Subcutaneous adipose tissue (tissue), 4 donors: Measurements from ENCODE around the gene GLIS1. TPM values are rescaled to one million over a fixed set of nuclear protein-coding genes. Genes with fewer than 3 reads are reported as not detected.

Experiments
- total RNA-seq, 4 donors: library from RNA; depleted of rRNA; stranded (reverse); fragments of >200 nt; gene quantifications; one replicate each; pipeline ENCODE4 v1.1.0, GENCODE V29; 2016
- TF ChIP-seq, protein P1 (sequence below): fragments of 450-650 bp; IDR thresholded peaks from one replicate; pipeline ENCODE4 v1.5.1; 2016; ENCODE audit warnings: low read depth, mild to moderate bottlenecking, control low read depth, antibody characterized with exemption, moderate library complexity

GLIS1 gene
- total RNA-seq, 4 donors from 2014 or later = 0.17 to 3.6 TPM; not detected in 2

DNA sequence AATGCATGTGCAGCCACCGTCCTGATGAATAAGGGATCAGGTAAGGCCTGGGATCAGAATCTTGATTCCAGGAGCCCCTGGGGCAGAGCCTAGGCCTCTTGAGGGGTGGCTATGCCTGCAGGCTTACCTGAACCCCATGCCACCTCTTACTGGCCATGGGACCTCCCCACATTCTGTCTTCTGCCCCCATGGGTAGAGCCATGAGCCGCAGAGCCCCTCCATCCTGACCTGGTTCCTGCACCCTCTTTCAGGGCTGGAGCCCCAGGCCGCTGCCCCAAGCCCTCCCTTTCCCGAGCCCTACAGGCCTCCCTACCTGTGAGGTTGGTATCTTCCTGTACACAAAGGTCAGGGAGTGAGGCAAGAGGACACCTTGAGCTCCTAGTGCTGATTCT, 159.0 kb downstream of the GLIS1 start:
- TF ChIP-seq, protein P1, sequence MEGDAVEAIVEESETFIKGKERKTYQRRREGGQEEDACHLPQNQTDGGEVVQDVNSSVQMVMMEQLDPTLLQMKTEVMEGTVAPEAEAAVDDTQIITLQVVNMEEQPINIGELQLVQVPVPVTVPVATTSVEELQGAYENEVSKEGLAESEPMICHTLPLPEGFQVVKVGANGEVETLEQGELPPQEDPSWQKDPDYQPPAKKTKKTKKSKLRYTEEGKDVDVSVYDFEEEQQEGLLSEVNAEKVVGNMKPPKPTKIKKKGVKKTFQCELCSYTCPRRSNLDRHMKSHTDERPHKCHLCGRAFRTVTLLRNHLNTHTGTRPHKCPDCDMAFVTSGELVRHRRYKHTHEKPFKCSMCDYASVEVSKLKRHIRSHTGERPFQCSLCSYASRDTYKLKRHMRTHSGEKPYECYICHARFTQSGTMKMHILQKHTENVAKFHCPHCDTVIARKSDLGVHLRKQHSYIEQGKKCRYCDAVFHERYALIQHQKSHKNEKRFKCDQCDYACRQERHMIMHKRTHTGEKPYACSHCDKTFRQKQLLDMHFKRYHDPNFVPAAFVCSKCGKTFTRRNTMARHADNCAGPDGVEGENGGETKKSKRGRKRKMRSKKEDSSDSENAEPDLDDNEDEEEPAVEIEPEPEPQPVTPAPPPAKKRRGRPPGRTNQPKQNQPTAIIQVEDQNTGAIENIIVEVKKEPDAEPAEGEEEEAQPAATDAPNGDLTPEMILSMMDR = no peak

DNA sequence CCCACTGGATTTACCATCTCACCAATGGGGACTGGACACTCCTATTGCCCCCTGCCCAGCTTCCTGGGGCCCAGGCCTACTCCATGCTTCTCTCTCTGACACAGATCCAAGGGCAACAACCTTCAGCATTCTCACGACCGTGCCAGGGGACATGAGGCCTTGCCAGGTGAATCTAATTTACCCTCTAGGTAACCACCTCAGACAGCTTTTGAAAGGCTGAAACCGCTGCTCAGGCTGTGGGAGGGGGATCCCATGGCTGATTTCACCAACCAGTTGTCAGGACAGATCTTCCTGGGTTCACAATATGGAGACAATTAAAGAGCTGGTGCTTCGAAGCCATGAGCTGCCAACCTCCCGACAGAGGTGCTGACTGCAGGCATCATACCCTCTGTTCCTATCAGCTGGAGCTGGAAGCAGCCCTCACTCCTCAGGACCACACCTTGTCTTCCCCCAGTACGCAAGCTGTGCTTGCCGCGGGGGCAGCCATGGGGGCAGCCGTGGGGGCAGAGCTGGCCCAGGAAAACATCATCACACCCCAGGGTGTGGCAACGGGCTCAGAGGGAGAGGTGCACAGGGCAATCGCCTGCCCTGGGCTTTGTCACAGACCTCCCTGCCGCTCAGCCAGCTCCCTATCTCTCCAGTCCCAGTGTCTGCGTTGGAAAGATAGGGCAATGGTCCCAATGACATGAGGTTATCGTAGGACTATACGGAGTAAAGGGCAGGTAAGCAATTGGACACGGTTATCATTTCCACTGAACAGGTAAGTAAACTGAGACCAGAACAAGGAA, 159.5 kb downstream of the GLIS1 start:
- TF ChIP-seq, protein P1 = no peak

DNA sequence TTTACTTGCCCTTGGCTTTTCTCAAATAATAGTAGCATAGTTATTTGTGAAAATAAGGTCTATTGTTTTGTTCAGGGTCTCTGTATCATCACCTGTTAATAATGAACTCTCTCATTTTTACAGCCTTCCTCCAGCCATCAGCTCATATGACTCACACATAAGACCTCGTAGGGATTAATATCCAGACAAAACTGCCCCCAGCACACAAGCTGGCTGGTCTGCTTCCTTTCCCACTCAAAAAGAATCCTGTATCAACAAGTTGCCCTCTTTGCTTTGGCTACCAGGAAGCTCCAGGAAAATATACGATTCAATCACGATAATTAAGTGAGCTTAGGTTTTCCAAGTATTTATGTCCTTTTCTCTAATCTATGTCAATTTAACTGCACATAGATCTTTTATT, 160.6 kb downstream of the GLIS1 start:
- TF ChIP-seq, protein P1 = no peak

DNA sequence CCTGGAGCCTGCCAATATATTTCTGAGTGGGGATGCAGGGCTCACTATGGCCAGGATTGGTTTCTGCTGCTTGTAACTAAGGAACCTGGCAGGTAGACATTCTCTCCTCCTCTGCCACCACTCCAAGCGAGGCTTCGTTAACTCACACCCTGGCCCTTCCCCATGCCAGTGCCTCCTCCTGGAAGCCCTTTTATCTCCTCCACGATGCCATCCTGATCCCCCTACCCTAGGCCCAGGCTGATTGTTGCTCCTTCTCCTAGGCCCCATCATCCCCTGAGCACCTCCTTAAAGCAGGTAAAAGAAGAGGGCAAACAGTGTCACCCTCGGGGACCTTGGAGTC, 161.2 kb downstream of the GLIS1 start:
- TF ChIP-seq, protein P1 = no peak

DNA sequence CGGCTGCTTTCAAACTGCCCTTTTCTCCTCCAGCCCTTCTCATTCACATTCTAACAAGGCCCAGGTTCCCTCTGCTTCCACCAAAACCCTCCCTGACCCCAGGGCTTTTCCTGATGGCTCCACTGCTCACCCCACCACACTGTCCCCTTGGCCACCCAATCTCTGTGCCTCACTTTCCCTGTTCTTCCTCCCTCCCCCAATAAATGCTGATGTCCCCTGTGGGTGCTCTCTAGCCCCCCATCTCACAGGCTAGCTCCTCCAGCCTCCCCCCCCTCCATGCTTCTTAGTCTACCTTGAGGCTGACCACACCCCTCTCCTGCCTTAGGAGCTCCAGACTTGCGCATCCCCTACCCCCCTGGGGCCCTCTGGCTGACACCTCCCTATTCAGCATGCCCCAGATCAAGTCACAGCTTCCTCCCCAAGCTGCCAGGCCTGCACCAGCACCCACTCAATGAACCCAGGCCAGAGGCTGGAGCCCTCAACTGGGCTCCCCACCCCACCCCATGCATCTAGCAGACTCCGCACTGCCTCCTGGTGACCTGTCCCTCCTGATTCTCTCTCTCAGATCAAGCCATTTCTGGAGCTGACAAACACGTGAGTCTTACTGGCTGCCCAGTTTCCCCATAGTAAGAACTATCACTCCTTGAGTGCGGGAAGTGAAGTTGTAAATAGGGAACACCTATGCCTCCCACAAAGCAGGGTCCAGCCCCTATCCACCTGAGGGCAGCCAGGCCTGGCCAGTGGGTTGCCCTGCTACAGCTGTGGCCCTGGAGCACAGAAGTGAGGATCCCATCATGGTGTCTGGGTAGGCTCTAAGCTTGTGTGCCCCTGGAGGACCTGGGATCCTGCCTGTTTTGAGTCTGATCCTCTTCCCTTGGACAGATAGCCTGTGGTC, 161.9 kb downstream of the GLIS1 start:
- TF ChIP-seq, protein P1 = no peak

DNA sequence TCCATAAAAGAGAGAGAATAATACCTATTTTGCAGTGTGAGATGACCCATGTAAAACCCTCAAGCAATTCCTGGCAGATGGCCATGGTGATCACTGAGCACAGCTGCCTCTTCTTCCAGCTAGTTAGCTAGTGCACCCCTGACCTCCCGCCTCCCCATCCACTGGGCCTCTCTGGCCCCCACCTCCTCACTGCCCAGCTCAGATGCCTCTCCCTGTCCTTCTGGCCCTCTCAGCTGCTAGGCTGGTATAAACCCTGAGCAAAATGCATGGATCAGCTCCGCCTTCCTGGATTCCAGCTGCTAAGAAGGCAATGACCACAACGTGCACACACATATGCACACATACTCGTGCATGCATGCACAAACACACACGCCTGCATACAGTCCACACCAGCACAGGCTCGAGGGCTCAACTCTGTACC, 162.6 kb downstream of the GLIS1 start:
- TF ChIP-seq, protein P1 = no peak

DNA sequence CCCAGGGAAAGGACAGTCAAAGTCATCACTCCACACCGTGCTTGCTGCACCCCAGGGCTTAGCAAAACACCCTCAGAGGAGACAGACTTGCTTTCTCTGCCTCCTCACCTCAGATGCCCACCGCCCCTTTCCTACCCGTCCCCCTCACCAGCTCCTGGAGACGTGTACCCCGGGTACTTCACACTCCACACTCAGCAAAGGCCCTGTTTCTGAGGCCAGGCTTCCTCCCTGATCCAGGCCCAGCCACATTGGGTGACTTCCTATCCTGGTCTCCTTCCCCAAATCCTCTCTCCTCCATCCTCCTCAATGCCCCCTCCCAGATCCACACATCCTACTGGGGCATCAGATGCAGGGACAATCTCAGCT, 163.0 kb downstream of the GLIS1 start:
- TF ChIP-seq, protein P1 = no peak
